Measurements from ENCODE around the gene BCAS2. TPM values are rescaled to one million over a fixed set of nuclear protein-coding genes. Genes with fewer than 3 reads are reported as not detected.

The BCAS2 gene
- total RNA-seq, 1 experiment from 2014 or later: 45.7 TPM

DNA sequence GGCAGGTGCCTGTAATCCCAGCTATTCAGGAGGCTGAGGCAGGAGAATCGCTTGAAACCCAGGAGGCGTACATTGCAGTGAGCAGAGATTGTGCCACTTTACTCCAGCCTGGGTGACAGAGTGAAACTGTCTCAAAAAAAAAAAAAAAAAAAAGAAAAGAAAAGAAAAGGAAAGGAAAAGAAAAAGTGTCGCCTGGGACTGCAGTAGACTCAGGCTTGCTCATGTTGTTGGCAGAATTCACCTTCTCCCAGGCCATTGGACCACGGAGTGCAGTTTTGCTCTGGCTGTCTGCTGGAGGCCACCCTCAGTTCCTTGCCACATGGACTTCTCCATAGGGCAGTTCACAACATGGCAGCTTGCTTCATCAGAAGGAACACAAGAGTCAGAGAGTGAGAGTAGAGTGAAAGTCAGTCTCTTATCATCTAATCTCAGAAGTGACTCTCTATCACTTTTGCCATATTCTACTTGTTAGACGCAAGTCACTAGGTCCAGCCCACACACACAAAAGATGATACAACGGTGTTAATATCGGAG lies 29.2 kb downstream of the BCAS2 start:
- Histone ChIP-seq H3K36me3 (ENCODE audit: insufficient read depth, low read length) (no peaks in the 10 kb centered on the region), H3K4me3 (ENCODE audit: low read length) (no peak overlapping the region), H3K4me1 (ENCODE audit: low read length) (no peaks in the 10 kb centered on the region), H3K9me2 (replicated peaks; ENCODE audit: insufficient read depth, low read length) (no peaks in the 10 kb centered on the region), H3K9me3 (ENCODE audit: low read length) (no peaks in the 10 kb centered on the region), H3K27me3 (ENCODE audit: low read length) (no peaks in the 10 kb centered on the region; the same call in 1 of the 2 replicates), H3K4me2 (ENCODE audit: low read depth, low read length, poor library complexity, severe bottlenecking) (no peak overlapping the region), H4K20me1 (ENCODE audit: insufficient read depth, low read depth, low read length) (no peaks in the 10 kb centered on the region), H3K27ac (ENCODE audit: low read length) (no peak overlapping the region), H3K9ac (ENCODE audit: low read length) (no peak overlapping the region), H3K79me2 (ENCODE audit: low read length) (no peaks in the 10 kb centered on the region), H2AFZ (ENCODE audit: low read length) (no peak overlapping the region)
- DNase-seq: no peak

DNA sequence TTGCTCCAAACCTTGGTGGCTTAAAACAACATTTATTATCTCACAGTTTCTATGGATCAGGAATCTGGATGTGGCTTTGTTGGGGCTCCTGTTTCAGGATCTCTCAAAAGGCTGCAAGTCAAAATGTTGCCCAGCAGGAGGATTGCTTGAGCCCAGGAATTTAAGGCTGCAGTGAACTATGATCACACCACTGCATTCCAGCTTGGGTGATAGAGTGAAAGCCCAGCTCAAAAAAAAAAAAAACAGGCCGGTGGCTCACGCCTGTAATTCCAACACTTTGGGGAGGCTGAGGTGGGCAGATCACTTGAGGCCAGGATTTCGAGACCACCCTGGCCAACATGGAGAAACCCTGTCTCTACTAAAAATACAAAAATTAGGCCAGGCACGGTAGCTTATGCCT lies 30.0 kb downstream of the BCAS2 start:
- no peak for DNase-seq

DNA sequence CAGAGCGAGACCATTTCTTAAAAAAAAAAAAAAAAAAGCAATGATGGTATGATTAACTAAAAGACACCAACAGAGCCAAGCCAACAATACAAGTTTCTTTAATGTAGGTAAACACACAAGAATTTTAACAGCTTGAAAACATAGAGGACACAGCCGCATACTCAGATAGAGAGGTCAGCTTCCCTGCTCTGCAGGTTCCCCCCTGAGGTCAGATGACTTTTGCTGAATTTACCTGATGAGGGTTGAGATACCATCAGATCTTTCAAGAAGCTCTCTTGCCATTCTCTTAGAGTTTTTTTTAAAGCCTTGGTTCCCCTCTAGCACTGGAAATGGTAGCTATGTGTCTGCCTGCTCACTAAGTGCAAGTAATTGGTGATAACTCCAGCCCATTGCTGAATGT lies 31.1 kb downstream of the BCAS2 start:
- Histone ChIP-seq H4K20me1 (ENCODE audit: insufficient read depth, low read depth, low read length) (no peaks in the 10 kb centered on the region), H3K9me2 (replicated peaks; ENCODE audit: insufficient read depth, low read length) (no peaks in the 10 kb centered on the region), H3K27ac (ENCODE audit: low read length) (no peak overlapping the region), H3K36me3 (ENCODE audit: insufficient read depth, low read length) (no peaks in the 10 kb centered on the region), H3K9ac (ENCODE audit: low read length) (no peak overlapping the region), H3K9me3 (ENCODE audit: low read length) (no peaks in the 10 kb centered on the region), H3K4me3 (ENCODE audit: low read length) (no peak overlapping the region), H3K27me3 (ENCODE audit: low read length) (no peaks in the 10 kb centered on the region; the same call in 1 of the 2 replicates), H3K4me2 (ENCODE audit: low read depth, low read length, poor library complexity, severe bottlenecking) (no peak overlapping the region), H3K79me2 (ENCODE audit: low read length) (no peaks in the 10 kb centered on the region), H2AFZ (ENCODE audit: low read length) (no peak overlapping the region), H3K4me1 (ENCODE audit: low read length) (no peaks in the 10 kb centered on the region)
- DNase-seq: no peak

More for the DNA sequence above, 30.0 kb downstream of the BCAS2 start:
- Histone ChIP-seq H3K9ac (ENCODE audit: low read length) (no peak overlapping the region), H3K79me2 (ENCODE audit: low read length) (no peaks in the 10 kb centered on the region), H4K20me1 (ENCODE audit: insufficient read depth, low read depth, low read length) (no peaks in the 10 kb centered on the region), H2AFZ (ENCODE audit: low read length) (no peak overlapping the region), H3K4me3 (ENCODE audit: low read length) (no peak overlapping the region), H3K4me1 (ENCODE audit: low read length) (no peaks in the 10 kb centered on the region), H3K9me3 (ENCODE audit: low read length) (no peaks in the 10 kb centered on the region), H3K4me2 (ENCODE audit: low read depth, low read length, poor library complexity, severe bottlenecking) (no peak overlapping the region), H3K27ac (ENCODE audit: low read length) (no peak overlapping the region), H3K36me3 (ENCODE audit: insufficient read depth, low read length) (no peaks in the 10 kb centered on the region), H3K9me2 (replicated peaks; ENCODE audit: insufficient read depth, low read length) (no peaks in the 10 kb centered on the region), H3K27me3 (ENCODE audit: low read length) (no peaks in the 10 kb centered on the region; the same call in 1 of the 2 replicates)

DNA sequence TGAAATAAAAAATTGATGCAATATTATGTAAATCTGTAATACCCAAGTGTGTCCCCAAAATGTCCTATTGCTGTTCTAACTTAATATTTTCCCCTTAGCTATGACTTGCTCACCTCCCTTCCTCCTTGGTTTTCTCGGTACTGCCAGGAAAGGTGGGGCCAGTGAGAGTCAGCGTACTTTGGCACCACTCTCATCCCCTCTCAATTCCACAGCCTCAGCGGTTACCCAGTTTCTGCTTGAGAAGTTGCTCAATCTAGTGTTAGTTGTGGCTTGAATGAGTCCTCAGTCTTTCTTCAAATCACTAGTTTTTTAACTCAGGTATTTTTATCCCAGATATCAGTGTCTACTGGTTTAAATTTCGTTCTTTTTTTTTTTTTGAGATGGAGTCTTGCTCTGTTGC lies 32.3 kb downstream of the BCAS2 start:
- no peak overlapping the region for H3K4me3 ChIP-seq (ENCODE audit: low read length)
- H4K20me1 ChIP-seq (ENCODE audit: insufficient read depth, low read depth, low read length): no peaks in the 10 kb centered on the region
- no peak for DNase-seq
- no peaks in the 10 kb centered on the region for H3K4me1 ChIP-seq (ENCODE audit: low read length)
- H2AFZ ChIP-seq (ENCODE audit: low read length): no peak overlapping the region
- H3K9me3 ChIP-seq (ENCODE audit: low read length): no peaks in the 10 kb centered on the region
- H3K36me3 ChIP-seq (ENCODE audit: insufficient read depth, low read length): no peaks in the 10 kb centered on the region
- no peak overlapping the region for H3K27ac ChIP-seq (ENCODE audit: low read length)
- no peaks in the 10 kb centered on the region for H3K9me2 ChIP-seq (replicated peaks; ENCODE audit: insufficient read depth, low read length)
- no peaks in the 10 kb centered on the region for H3K79me2 ChIP-seq (ENCODE audit: low read length)
- H3K4me2 ChIP-seq (ENCODE audit: low read depth, low read length, poor library complexity, severe bottlenecking): no peak overlapping the region
- H3K27me3 ChIP-seq (ENCODE audit: low read length): no peaks in the 10 kb centered on the region; the same call in 1 of the 2 replicates
- no peak overlapping the region for H3K9ac ChIP-seq (ENCODE audit: low read length)

DNA sequence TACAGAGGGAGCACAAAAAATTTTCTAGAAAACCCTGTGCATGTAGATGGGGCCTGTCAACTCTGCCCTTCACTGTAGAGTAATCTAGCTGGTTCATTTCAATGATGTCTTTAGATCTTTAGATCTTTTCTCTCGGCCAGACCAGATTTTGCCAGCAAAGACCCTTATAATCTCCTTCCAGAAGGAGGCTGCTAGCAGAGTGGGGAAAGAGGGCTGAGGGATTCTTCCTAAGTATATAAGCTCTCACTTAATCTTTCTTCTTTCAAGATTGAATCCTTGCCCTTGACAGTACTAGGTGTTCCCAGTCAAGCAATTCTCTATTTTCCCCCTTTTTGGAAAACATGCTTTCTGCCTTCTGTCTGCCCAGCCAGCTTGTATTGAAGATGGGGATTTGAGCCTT lies 34.3 kb downstream of the BCAS2 start:
- H3K4me3 ChIP-seq (ENCODE audit: low read length): no peak overlapping the region
- H3K36me3 ChIP-seq (ENCODE audit: insufficient read depth, low read length): no peaks in the 10 kb centered on the region
- H3K9me3 ChIP-seq (ENCODE audit: low read length): no peaks in the 10 kb centered on the region
- H3K27me3 ChIP-seq (ENCODE audit: low read length): no peaks in the 10 kb centered on the region; the same call in 1 of the 2 replicates
- H3K27ac ChIP-seq (ENCODE audit: low read length): no peak overlapping the region
- H2AFZ ChIP-seq (ENCODE audit: low read length): no peak overlapping the region
- no peaks in the 10 kb centered on the region for H4K20me1 ChIP-seq (ENCODE audit: insufficient read depth, low read depth, low read length)
- H3K4me2 ChIP-seq (ENCODE audit: low read depth, low read length, poor library complexity, severe bottlenecking): no peak overlapping the region
- no peaks in the 10 kb centered on the region for H3K79me2 ChIP-seq (ENCODE audit: low read length)
- no peak overlapping the region for H3K9ac ChIP-seq (ENCODE audit: low read length)
- H3K9me2 ChIP-seq (replicated peaks; ENCODE audit: insufficient read depth, low read length): no peaks in the 10 kb centered on the region
- no peak for DNase-seq
- H3K4me1 ChIP-seq (ENCODE audit: low read length): no peaks in the 10 kb centered on the region

DNA sequence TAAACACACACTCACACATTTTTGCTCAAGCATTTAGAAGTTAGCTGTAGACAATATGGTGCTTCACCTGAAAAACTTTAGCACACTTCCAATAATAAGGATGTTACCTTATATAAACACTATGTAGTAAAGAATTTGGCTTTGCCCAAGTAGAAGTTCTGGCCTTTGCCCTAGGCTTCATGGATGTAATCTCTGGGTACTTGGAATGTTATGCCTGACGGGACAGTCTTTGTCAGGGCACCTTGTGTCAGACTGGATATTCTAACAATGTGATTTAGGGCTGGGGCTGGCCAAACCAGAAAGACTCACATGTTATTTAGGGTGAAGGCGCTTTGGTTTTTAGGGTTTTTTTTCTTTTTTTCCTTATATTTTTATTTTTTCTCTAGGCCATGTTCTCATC lies 35.6 kb downstream of the BCAS2 start:
- Histone ChIP-seq H3K27ac (ENCODE audit: low read length) (no peak overlapping the region), H3K4me3 (ENCODE audit: low read length) (no peak overlapping the region), H3K9me2 (replicated peaks; ENCODE audit: insufficient read depth, low read length) (no peaks in the 10 kb centered on the region), H3K9ac (ENCODE audit: low read length) (no peak overlapping the region), H3K4me1 (ENCODE audit: low read length) (no peaks in the 10 kb centered on the region), H3K36me3 (ENCODE audit: insufficient read depth, low read length) (no peaks in the 10 kb centered on the region), H3K27me3 (ENCODE audit: low read length) (no peaks in the 10 kb centered on the region; the same call in 1 of the 2 replicates), H3K79me2 (ENCODE audit: low read length) (no peaks in the 10 kb centered on the region), H3K4me2 (ENCODE audit: low read depth, low read length, poor library complexity, severe bottlenecking) (no peak overlapping the region), H2AFZ (ENCODE audit: low read length) (no peak overlapping the region), H4K20me1 (ENCODE audit: insufficient read depth, low read depth, low read length) (no peaks in the 10 kb centered on the region), H3K9me3 (ENCODE audit: low read length) (no peaks in the 10 kb centered on the region)
- no peak for DNase-seq

DNA sequence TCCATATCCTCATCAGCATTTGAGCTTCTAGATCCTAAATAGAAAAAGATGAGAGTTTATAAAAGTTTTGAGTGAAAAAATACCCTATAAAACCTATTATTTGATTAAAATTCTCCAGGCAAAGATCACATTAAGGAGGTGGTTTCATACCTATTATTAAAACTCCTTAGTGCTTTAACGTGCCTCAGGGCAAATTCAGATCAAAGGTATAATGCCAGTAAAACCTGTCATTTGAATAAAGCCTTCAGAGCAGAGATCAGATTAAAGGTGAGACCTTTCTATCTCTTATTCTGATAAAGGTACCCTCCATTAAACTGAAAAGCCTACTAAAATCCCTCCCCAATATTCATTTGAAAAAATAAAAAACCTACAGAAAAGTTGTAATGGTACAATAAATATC lies 36.1 kb downstream of the BCAS2 start:
- no peak for DNase-seq
- Histone ChIP-seq H3K4me2 (ENCODE audit: low read depth, low read length, poor library complexity, severe bottlenecking) (no peak overlapping the region), H3K9me2 (replicated peaks; ENCODE audit: insufficient read depth, low read length) (no peaks in the 10 kb centered on the region), H3K27ac (ENCODE audit: low read length) (no peak overlapping the region), H3K4me3 (ENCODE audit: low read length) (no peak overlapping the region), H3K27me3 (ENCODE audit: low read length) (no peaks in the 10 kb centered on the region), H2AFZ (ENCODE audit: low read length) (no peak overlapping the region), H3K79me2 (ENCODE audit: low read length) (no peaks in the 10 kb centered on the region), H3K4me1 (ENCODE audit: low read length) (no peaks in the 10 kb centered on the region), H3K9me3 (ENCODE audit: low read length) (no peaks in the 10 kb centered on the region), H4K20me1 (ENCODE audit: insufficient read depth, low read depth, low read length) (no peaks in the 10 kb centered on the region), H3K36me3 (ENCODE audit: insufficient read depth, low read length) (no peaks in the 10 kb centered on the region), H3K9ac (ENCODE audit: low read length) (no peak overlapping the region)

DNA sequence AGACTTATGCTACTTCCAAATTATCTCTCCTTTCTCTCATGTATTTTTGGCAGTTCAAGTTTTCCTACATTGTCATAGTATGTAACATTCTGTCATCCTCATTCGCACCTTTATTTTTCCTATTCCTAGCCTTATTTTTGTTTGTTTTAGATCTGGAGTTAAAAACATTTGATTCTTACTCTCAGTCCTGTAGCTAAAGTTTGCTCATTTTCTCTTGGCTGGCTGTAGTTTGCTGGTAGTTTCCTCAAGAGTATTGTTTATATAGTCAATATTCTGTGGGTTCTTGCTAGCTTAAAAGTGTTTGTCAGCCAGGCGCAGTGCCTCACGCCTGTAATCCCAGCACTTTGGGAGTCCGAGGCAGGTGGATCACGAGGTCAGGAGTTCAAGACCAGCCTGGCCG lies 40.6 kb downstream of the BCAS2 start:
- H3K4me2 ChIP-seq (ENCODE audit: low read depth, low read length, poor library complexity, severe bottlenecking): no peak overlapping the region
- no peaks in the 10 kb centered on the region for H3K36me3 ChIP-seq (ENCODE audit: insufficient read depth, low read length)
- H3K4me1 ChIP-seq (ENCODE audit: low read length): no peaks in the 10 kb centered on the region
- no peak overlapping the region for H3K4me3 ChIP-seq (ENCODE audit: low read length)
- no peaks in the 10 kb centered on the region for H3K9me2 ChIP-seq (replicated peaks; ENCODE audit: insufficient read depth, low read length)
- no peak overlapping the region for H3K9ac ChIP-seq (ENCODE audit: low read length)
- H3K27ac ChIP-seq (ENCODE audit: low read length): no peak overlapping the region
- no peaks in the 10 kb centered on the region for H3K79me2 ChIP-seq (ENCODE audit: low read length)
- no peaks in the 10 kb centered on the region for H3K27me3 ChIP-seq (ENCODE audit: low read length)
- no peak for DNase-seq
- no peak overlapping the region for H2AFZ ChIP-seq (ENCODE audit: low read length)
- H3K9me3 ChIP-seq (ENCODE audit: low read length): no peaks in the 10 kb centered on the region
- no peaks in the 10 kb centered on the region for H4K20me1 ChIP-seq (ENCODE audit: insufficient read depth, low read depth, low read length)

DNA sequence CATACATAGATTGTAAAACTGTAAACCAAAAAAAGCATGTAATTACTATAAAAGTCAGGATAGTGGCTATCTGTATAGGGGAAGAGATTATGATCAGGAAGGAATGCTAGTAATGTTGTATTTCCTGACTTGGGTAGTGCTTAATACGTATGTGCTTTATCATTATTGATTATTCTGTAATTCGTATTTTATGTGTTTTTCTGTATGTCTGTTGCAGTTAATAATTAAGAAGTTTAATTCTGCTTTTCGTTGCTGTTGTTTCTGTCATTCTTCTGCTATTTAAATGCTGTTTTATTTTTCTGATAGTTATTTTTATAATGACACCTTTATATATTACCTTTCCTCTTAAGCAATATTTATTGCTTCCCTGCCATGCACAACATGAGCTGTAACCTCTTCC lies 41.1 kb downstream of the BCAS2 start:
- H3K4me1 ChIP-seq (ENCODE audit: low read length): no peaks in the 10 kb centered on the region
- no peak overlapping the region for H2AFZ ChIP-seq (ENCODE audit: low read length)
- H3K4me3 ChIP-seq (ENCODE audit: low read length): no peak overlapping the region
- no peaks in the 10 kb centered on the region for H3K9me3 ChIP-seq (ENCODE audit: low read length)
- H3K4me2 ChIP-seq (ENCODE audit: low read depth, low read length, poor library complexity, severe bottlenecking): no peak overlapping the region
- no peak for DNase-seq
- no peaks in the 10 kb centered on the region for H4K20me1 ChIP-seq (ENCODE audit: insufficient read depth, low read depth, low read length)
- H3K27ac ChIP-seq (ENCODE audit: low read length): no peak overlapping the region
- H3K79me2 ChIP-seq (ENCODE audit: low read length): no peaks in the 10 kb centered on the region
- no peaks in the 10 kb centered on the region for H3K27me3 ChIP-seq (ENCODE audit: low read length)
- no peaks in the 10 kb centered on the region for H3K36me3 ChIP-seq (ENCODE audit: insufficient read depth, low read length)
- H3K9ac ChIP-seq (ENCODE audit: low read length): no peak overlapping the region
- no peaks in the 10 kb centered on the region for H3K9me2 ChIP-seq (replicated peaks; ENCODE audit: insufficient read depth, low read length)
